Aorta (tissue), 5 donors: ENCODE data around the gene ULK4. TPM values are rescaled to one million over a fixed set of nuclear protein-coding genes. Genes with fewer than 3 reads are reported as not detected.

ENCODE experiments used
- ATAC-seq: fragments of 200-7000 bp; cut with Tn5 transposase; one replicate; pipeline ENCODE4 v1.9.1; 2022; ENCODE audit warnings: moderate library complexity; ENCODE audit not compliant: low FRiP score
- DNase-seq, 2 donors: peaks; one replicate each; pipeline ENCODE4 v3.0.0-alpha.2; 2020
- H3K27ac ChIP-seq, 2 donors: one replicate each; pipeline ENCODE4 v1.5.1; 2013; ENCODE audit warnings: low read length in 2 of 2, mild to moderate bottlenecking in 2 of 2, moderate library complexity in 2 of 2, control low read depth in 1 of 2, inconsistent platforms in 1 of 2, low read depth in 1 of 2
- H3K27me3 ChIP-seq, 2 donors: one replicate each; pipeline ENCODE4 v1.6.1; 2013; ENCODE audit warnings: control low read depth in 1 of 2, low read length in 1 of 2, mild to moderate bottlenecking in 1 of 2, moderate library complexity in 1 of 2; ENCODE audit not compliant: insufficient read depth in 2 of 2, control insufficient read depth in 1 of 2
- H3K36me3 ChIP-seq, 2 donors: one replicate each; pipeline ENCODE4 v1.6.1; 2013; ENCODE audit warnings: control low read depth in 1 of 2, low read length in 1 of 2, mild to moderate bottlenecking in 1 of 2; ENCODE audit not compliant: insufficient read depth in 2 of 2, control insufficient read depth in 1 of 2
- H3K4me1 ChIP-seq, 2 donors: one replicate each; pipeline ENCODE4 v1.6.1; 2013; ENCODE audit warnings: low read length in 2 of 2, control low read depth in 1 of 2, mild to moderate bottlenecking in 1 of 2, moderate library complexity in 1 of 2; ENCODE audit not compliant: insufficient read depth in 2 of 2, control insufficient read depth in 1 of 2
- H3K4me3 ChIP-seq, 2 donors: one replicate each; pipeline ENCODE4 v1.5.1; 2013; ENCODE audit warnings: low read length in 2 of 2, control low read depth in 1 of 2, mild to moderate bottlenecking in 1 of 2
- H3K9me3 ChIP-seq: one replicate; pipeline ENCODE4 v1.6.1; 2013; ENCODE audit warnings: mild to moderate bottlenecking, low read length; ENCODE audit not compliant: control insufficient read depth
- WGBS, 2 donors: extraction: QIAGEN DNeasy Blood & Tissue Kit; methylation state at CpG; one replicate each; pipeline ENCODE4 v1.1.7; 2013; 5-methylcytosine and 5-hydroxymethylcytosine counted together
- intact Hi-C, 2 donors: fragments of 100-400 bp; cut with DNase I; formaldehyde crosslinking; loops; one replicate each; pipeline versions ENCODE4 v1.14.2 to v1.15.0; 2022
- polyA plus RNA-seq, 2 donors: library from polyadenylated mRNA; stranded (reverse); fragments of 200-250 nt; gene quantifications; one replicate each; pipeline ENCODE4 v1.2.3, GENCODE V29; 2013
- total RNA-seq, 2 donors: library from RNA; stranded (reverse); fragmentation: NEBNext Ultra II Directional; extraction: Animal tissue kit (Norgen Biotek cat#: 25700); gene quantifications; one replicate each; pipeline ENCODE4 v1.2.1, GENCODE V29; 2021
- donor health status: healthy with polysubstance abuse.
- donor health status: Bipolar disorder and iron deficiency.
- donor health status: DM: no; HTN: no; CAD: no.
- donor health status: DM: no; HTN: no; CAD: no.
- donor health status: DM: yes; HTN: yes; CAD: no.

Gene ULK4
- total and polyA plus RNA-seq, 4 donors: 1.1 to 15.2 (median 7.5) TPM

DNA sequence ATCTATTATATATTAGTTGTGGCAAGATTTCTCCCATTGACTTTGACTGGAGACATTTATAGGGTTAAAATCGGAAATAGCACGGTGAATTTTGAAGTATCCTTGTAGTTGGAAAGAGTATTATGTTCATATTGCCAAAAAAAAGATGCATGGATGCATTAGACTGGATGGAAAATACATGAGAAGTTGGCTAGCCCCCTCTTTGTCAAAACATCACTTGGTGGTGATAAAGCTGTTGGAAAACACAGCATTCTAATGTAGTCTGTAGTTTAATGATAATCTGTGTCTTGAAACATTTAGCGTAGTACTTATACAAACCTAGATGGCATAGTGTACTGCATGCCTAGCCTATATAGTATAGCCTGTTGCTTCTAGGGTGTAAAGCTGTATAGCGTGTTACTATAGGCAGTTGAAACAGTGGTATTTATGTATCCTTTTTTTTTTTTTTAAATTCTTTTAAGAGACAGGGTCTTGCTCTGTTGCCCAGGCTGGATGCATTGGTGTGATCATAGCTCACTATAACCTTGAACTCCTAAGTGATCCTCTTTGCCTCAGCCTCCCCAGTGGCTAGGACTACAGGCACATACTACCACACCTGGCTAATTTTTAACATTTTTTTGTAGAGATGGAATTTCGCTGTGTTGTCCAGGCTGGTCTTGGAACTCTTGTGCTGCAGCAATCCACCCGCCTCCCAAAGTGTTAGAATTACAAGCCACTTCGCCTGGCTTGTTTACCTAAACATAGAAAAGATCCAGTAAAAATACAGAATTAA is 740.8 kb downstream of the ULK4 start:
- Histone ChIP-seq H3K27me3 (no peaks in the 10 kb centered on the region), H3K9me3 (no peaks in the 10 kb centered on the region), H3K4me1 (peaks cover 11 to 14% of the 10 kb centered on the region in 2 donors), H3K4me3 (no peak overlapping the region), H3K36me3 (peaks cover 0 to 7% of the 10 kb centered on the region in 2 donors), H3K27ac (no peak overlapping the region)
- 62 to 65% methylated on average over 7 of the region's 7 CpGs for WGBS, 2 donors
- ATAC-seq: no peak
- DNase-seq: no peak
- intact Hi-C loops: loop anchor here in 1 of 2 donors (10.0 kb wide), 1 partner anchor 436 kb away; no protein-coding TSS in a partner anchor

DNA sequence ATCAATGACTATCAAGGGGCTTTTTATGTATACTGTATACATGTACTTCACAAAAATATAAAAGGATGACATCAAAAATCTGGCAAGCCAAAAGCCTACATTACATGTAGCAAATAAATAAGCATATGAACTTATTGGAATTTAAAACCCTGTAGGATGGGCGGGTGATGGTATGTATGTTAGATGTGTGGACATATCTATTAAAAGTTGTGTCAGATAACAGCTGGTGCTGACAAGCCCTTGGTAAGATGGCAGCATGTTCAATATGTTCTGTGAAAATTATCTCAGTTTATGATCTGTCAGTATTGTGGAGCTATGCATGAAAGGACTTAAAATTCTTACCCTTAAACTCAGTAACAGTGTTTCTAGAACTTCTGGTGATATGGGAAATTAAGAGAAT is 742.5 kb downstream of the ULK4 start:
- Histone ChIP-seq H3K4me3 (no peak overlapping the region), H3K27me3 (no peaks in the 10 kb centered on the region), H3K9me3 (no peaks in the 10 kb centered on the region), H3K4me1 (peaks cover 6 to 18% of the 10 kb centered on the region in 2 donors), H3K36me3 (no peaks in the 10 kb centered on the region), H3K27ac (no peak overlapping the region)
- ATAC-seq: no peak
- 97 to 100% methylated on average over 1 of the region's 1 CpG for WGBS, 2 donors
- DNase-seq: no peak
- intact Hi-C loops: no loop called here

DNA sequence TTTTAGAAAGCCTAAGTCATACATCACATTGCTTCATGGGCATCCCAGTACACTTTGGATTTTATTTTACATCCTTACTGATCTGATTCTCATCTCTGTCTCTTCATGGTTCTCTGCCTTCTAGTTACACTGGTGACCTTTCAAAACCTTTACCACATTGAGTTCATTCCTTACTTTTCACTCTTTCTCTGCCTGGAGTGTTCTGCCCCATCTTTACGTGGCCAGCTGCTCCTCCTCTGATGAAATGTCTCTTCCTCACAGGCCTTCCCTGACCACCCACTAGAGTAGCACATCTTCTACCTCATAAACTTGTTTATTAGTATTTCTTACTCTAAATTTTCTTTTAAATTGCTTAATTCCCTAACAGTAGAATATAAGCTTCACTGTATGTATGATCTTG is 744.9 kb downstream of the ULK4 start:
- Histone ChIP-seq H3K27ac (no peak overlapping the region), H3K9me3 (no peaks in the 10 kb centered on the region), H3K27me3 (no peaks in the 10 kb centered on the region), H3K36me3 (no peaks in the 10 kb centered on the region), H3K4me1 (peaks cover 1 to 21% of the 10 kb centered on the region in 2 donors), H3K4me3 (no peak overlapping the region)
- no peak for DNase-seq
- intact Hi-C loops: no loop called here
- no peak for ATAC-seq
- WGBS, 2 donors: 89 to 100% methylated on average over 1 of the region's 1 CpG

DNA sequence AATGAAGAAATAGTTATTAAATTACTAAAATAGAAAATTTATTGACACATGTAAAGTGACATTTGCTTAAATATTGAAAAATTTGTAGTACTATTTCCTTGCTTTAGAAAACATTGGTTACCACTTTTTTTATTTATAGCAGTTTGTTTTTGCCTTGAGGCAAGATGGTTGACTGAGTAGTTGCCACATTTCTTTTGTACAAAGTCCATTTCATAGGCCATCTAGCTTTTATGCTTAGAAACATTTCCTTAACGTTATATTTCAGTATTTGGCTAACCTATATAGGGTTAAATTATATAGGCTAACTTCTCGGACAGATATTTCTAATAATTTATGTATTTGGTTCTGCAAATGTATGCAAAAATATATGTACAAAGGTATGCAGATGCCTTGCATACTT is 745.5 kb downstream of the ULK4 start:
- intact Hi-C loops: no loop called here
- WGBS, 2 donors: 77% methylated on average over 2 of the region's 2 CpGs
- DNase-seq: no peak
- Histone ChIP-seq H3K4me3 (no peak overlapping the region), H3K27me3 (no peaks in the 10 kb centered on the region), H3K9me3 (no peaks in the 10 kb centered on the region), H3K36me3 (no peaks in the 10 kb centered on the region), H3K4me1 (peaks cover 3 to 19% of the 10 kb centered on the region in 2 donors), H3K27ac (no peak overlapping the region)
- no peak for ATAC-seq

DNA sequence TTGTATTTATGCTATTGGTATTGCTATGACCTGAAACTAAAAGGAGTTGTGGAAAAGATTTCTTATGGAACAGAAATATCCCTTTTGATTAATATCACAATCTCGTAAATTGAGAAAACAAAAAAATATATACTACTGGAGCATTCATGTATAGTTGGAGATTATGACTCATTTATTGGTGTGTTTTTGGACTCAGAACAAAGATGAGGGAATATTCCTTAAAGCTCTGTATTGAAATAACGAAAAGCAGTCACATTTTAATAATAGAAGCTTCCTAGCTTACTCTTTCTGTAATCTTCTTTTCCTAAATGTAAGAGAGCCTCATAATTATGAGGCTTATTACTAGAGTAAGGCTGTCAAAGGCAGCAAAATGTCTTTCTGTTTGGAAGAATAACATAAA is 748.3 kb downstream of the ULK4 start:
- no peaks in the 10 kb centered on the region for H3K9me3 ChIP-seq
- no peak overlapping the region for H3K4me3 ChIP-seq
- DNase-seq (no peak), ATAC-seq (no peak)
- intact Hi-C loops: no loop called here
- H3K4me1 ChIP-seq: peaks cover 1 to 17% of the 10 kb centered on the region in 2 donors
- H3K27ac ChIP-seq: no peak overlapping the region
- H3K36me3 ChIP-seq: no peaks in the 10 kb centered on the region
- 64 to 66% methylated on average over 2 of the region's 2 CpGs for WGBS, 2 donors
- H3K27me3 ChIP-seq: no peaks in the 10 kb centered on the region

DNA sequence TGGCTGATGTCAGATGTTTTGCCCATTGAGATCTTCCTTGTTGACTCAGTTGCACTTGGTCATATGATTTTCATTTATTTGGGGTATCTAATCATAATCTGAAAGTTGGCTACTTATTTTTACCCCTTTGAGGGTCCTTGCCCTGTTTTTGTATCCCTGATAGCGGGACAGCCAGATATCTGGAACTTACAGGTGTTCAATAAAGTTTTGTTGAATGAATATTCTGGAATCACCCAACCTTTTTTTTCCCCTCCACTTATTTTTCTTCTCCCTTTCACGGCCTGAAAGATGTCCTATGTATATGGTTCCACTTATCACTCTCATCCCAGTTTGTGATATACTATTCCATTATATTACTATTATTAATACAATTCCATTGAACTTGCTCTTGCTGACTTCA is 749.8 kb downstream of the ULK4 start:
- Histone ChIP-seq H3K27me3 (no peaks in the 10 kb centered on the region), H3K4me1 (peaks cover 1 to 24% of the 10 kb centered on the region in 2 donors), H3K4me3 (no peak overlapping the region), H3K36me3 (no peaks in the 10 kb centered on the region), H3K27ac (no peak overlapping the region), H3K9me3 (no peaks in the 10 kb centered on the region)
- DNase-seq: no peak
- WGBS, 2 donors: 91 to 96% methylated on average over 2 of the region's 2 CpGs
- ATAC-seq: no peak
- intact Hi-C loops: no loop called here

DNA sequence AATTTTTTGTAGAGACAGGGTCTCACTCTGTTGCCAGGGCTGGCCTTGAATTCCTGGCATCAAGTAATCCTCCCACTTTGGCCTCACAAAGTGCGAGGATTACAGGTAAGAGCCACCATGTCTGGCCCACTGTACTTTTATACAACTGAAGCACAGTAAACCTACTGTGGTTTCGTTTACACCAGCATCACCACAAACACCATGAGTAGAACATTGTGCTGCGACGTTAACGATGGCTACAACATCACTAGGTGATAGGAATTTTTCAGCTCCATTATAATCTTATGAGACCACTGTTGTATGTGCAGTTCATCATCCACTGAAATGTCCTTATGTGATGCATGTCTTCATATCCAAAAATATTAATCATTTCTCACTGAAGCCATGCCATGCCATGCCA is 750.9 kb downstream of the ULK4 start:
- intact Hi-C loops: no loop called here
- WGBS, 2 donors: 92 to 96% methylated on average over 5 of the region's 5 CpGs
- Histone ChIP-seq H3K9me3 (no peaks in the 10 kb centered on the region), H3K4me1 (peaks cover 1 to 26% of the 10 kb centered on the region in 2 donors), H3K27me3 (no peaks in the 10 kb centered on the region), H3K4me3 (no peak overlapping the region), H3K27ac (no peak overlapping the region), H3K36me3 (no peaks in the 10 kb centered on the region)
- ATAC-seq (no peak), DNase-seq (no peak)

DNA sequence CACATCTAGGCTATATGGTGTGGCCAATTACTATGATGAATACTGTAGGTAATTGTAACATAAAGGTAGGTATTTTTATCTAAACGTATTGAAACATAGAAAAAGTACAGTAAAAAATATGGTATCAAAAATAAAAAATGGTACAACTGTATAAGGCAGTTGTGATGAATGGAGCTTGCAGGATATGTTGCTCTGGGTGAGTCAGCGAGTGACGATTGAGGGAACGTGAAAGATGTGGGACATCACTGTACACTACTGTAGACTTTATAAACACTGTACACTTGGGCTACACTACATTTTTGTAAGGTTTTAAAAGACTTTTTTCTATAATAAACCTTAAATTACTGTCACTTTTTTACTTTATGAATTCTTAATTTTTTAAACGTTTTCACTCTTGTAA is 752.3 kb downstream of the ULK4 start:
- Histone ChIP-seq H3K27me3 (no peaks in the 10 kb centered on the region), H3K4me1 (peaks cover 1 to 25% of the 10 kb centered on the region in 2 donors), H3K27ac (no peak overlapping the region), H3K4me3 (no peak overlapping the region), H3K36me3 (no peaks in the 10 kb centered on the region), H3K9me3 (no peaks in the 10 kb centered on the region)
- DNase-seq (no peak), ATAC-seq (no peak)
- intact Hi-C loops: loop anchor here in 1 of 2 donors (10.0 kb wide), 1 partner anchor 515 kb away; no protein-coding TSS in a partner anchor
- 87 to 90% methylated on average over 5 of the region's 5 CpGs for WGBS, 2 donors
